Osteoblast (primary cell): Measurements from ENCODE around the gene CREB3. TPM values are rescaled to one million over a fixed set of nuclear protein-coding genes. Genes with fewer than 3 reads are reported as not detected.
A peak's percentile ranks its signal among the peaks of the same experiment; 100 is the strongest.

Source experiments
- DNase-seq: peaks from one replicate; pipeline ENCODE4 v3.0.0; 2011; ENCODE audit warnings: low spot score, mixed read lengths; ENCODE audit not compliant: insufficient read length; ENCODE audit errors: missing footprints
- H2AFZ ChIP-seq: 2 replicates; pipeline ENCODE4 v1.6.0; 2011; ENCODE audit warnings: mild to moderate bottlenecking, low read length
- H3K27ac ChIP-seq: 2 replicates; pipeline ENCODE4 v1.5.1; 2011; ENCODE audit warnings: mild to moderate bottlenecking, low read depth, low read length, moderate library complexity
- H3K27me3 ChIP-seq: 2 replicates; pipeline ENCODE4 v1.6.0; 2012; ENCODE audit warnings: mild to moderate bottlenecking, control low read depth, inconsistent platforms, low read length, moderate library complexity; ENCODE audit not compliant: insufficient read depth
- H3K36me3 ChIP-seq: 2 replicates; pipeline ENCODE4 v1.5.1; 2011; ENCODE audit warnings: mild to moderate bottlenecking, low read length, control low read depth, moderate library complexity; ENCODE audit not compliant: insufficient read depth
- H3K4me1 ChIP-seq: 2 replicates; pipeline ENCODE4 v1.5.1; 2011; ENCODE audit warnings: mild to moderate bottlenecking, low read length, control low read depth, moderate library complexity; ENCODE audit not compliant: insufficient read depth
- H3K4me2 ChIP-seq: 2 replicates; pipeline ENCODE4 v1.6.0; 2011; ENCODE audit warnings: mild to moderate bottlenecking, low read length; ENCODE audit not compliant: insufficient read depth
- H3K4me3 ChIP-seq: fragments of 200-600 bp; sonication (generic); 3 replicates; pipeline ENCODE4 v1.5.1; 2012; ENCODE audit warnings: mild to moderate bottlenecking, low read length, inconsistent platforms; ENCODE audit not compliant: insufficient read depth
- H3K79me2 ChIP-seq: 2 replicates; pipeline ENCODE4 v1.6.0; 2012; ENCODE audit warnings: mild to moderate bottlenecking, low read length, control low read depth, inconsistent platforms; ENCODE audit not compliant: insufficient read depth
- H3K9me3 ChIP-seq: 2 replicates; pipeline ENCODE4 v1.5.1; 2011; ENCODE audit warnings: low read depth, low read length, control low read depth
- H4K20me1 ChIP-seq: 2 replicates; pipeline ENCODE4 v1.6.0; 2012; ENCODE audit warnings: mild to moderate bottlenecking, low read length, control low read depth; ENCODE audit not compliant: insufficient read depth
- CTCF ChIP-seq: IDR thresholded peaks from 2 replicates; pipeline ENCODE4 v1.5.1; 2011; ENCODE audit warnings: mild to moderate bottlenecking, low read depth, low read length, moderate library complexity; ENCODE audit errors: extremely low read depth
- total RNA-seq: library from RNA; depleted of rRNA; stranded (reverse); fragments of >200 nt; gene quantifications from 2 replicates; pipeline ENCODE4 v1.2.3, GENCODE V29; 2012

CREB3 gene
- total RNA-seq, 1 donor = 64.8 TPM

GRCh38 chr9:35718721-35719511, 13.6 kb upstream of the CREB3 start:
- Histone ChIP-seq H3K27ac (peak overlapping the region; percentile 33), H3K9me3 (no peaks in the 10 kb centered on the region)
- no peak for TF ChIP-seq CTCF

GRCh38 chr9:35719546-35719945, 12.9 kb upstream of the CREB3 start:
- Histone ChIP-seq H3K36me3 (peaks cover 100% of the 10 kb centered on the region), H3K27me3 (no peaks in the 10 kb centered on the region), H3K4me2 (no peak overlapping the region), H3K4me1 (no peaks in the 10 kb centered on the region), H3K4me3 (no peak overlapping the region), H3K9me3 (no peaks in the 10 kb centered on the region), H3K27ac (peak overlapping the region; percentile 33), H3K79me2 (peaks cover 76% of the 10 kb centered on the region), H4K20me1 (peaks cover 48% of the 10 kb centered on the region), H2AFZ (no peak overlapping the region)
- DNase-seq = no peak
- no peak for TF ChIP-seq CTCF

More at GRCh38 chr9:35718721-35719511, 13.6 kb upstream of the CREB3 start:
- no peak overlapping the region for H2AFZ ChIP-seq
- no peak overlapping the region for H3K4me2 ChIP-seq
- H3K4me1 ChIP-seq = no peaks in the 10 kb centered on the region
- peaks cover 52% of the 10 kb centered on the region for H4K20me1 ChIP-seq
- peaks cover 75% of the 10 kb centered on the region for H3K79me2 ChIP-seq
- peak; percentile 39 for DNase-seq
- H3K4me3 ChIP-seq = no peak overlapping the region
- no peaks in the 10 kb centered on the region for H3K27me3 ChIP-seq
- H3K36me3 ChIP-seq = peaks cover 100% of the 10 kb centered on the region

DNA sequence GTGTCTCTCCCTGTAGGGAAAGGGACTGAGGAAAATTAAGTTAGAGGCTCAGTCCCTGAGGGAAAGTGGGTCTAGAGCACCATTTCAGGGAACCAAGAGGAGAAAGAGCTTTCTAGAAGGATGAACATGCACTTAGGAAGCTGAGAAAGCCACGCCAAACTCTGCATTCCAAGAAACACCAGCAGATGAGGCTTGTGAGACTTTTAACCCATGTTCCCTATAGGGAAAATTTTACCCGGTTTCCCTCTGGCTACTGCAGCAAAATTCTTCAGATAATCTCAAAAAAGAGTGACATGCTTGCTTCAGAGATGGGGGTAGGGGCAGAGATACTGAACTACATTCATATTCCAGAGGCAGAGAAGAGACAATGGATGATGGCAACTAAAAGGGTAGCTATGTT, 9.0 kb upstream of the CREB3 start:
- H3K36me3 ChIP-seq = peaks cover 79% of the 10 kb centered on the region
- H3K4me3 ChIP-seq = no peak overlapping the region
- no peak overlapping the region for H2AFZ ChIP-seq
- H3K27me3 ChIP-seq = no peaks in the 10 kb centered on the region
- no peak overlapping the region for H3K4me2 ChIP-seq
- H3K27ac ChIP-seq = no peak overlapping the region
- H3K4me1 ChIP-seq = peaks cover 23% of the 10 kb centered on the region
- no peaks in the 10 kb centered on the region for H3K9me3 ChIP-seq
- TF ChIP-seq CTCF = no peak
- H4K20me1 ChIP-seq = peaks cover 52% of the 10 kb centered on the region
- no peak for DNase-seq
- H3K79me2 ChIP-seq = peaks cover 84% of the 10 kb centered on the region

DNA sequence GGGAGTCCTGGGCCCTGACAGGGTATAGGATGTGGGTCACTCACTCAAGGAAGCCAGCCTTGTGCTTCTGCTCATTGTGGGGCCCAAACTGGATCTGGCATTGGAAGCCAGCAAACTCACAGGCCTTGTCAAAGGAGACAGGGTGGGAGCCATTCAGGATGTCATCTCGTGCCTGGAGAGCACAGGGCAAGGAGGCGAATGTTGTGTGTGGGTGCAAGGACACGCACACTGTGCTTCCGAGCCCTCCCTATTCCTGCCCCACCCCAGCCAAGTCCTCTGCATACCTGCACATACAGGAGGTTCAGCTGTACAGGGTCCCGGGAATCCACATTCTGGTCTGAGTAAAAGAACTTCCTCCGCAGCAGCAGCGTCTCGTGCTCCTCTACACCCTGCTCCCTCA, 8.6 kb upstream of the CREB3 start:
- Histone ChIP-seq H3K36me3 (peaks cover 74% of the 10 kb centered on the region), H3K4me2 (no peak overlapping the region), H4K20me1 (peaks cover 52% of the 10 kb centered on the region), H2AFZ (no peak overlapping the region), H3K9me3 (no peaks in the 10 kb centered on the region), H3K4me3 (no peak overlapping the region), H3K27me3 (no peaks in the 10 kb centered on the region), H3K27ac (no peak overlapping the region), H3K79me2 (peaks cover 82% of the 10 kb centered on the region), H3K4me1 (peaks cover 28% of the 10 kb centered on the region)
- no peak for DNase-seq
- no peak for TF ChIP-seq CTCF
